Peyer's patch (tissue), 4 donors: ENCODE data around the gene SYN1. TPM values are rescaled to one million over a fixed set of nuclear protein-coding genes. Genes with fewer than 3 reads are reported as not detected.

Source experiments
- DNase-seq, 3 donors: peaks; one replicate each; pipeline ENCODE4 v3.0.0-alpha.2; 2017 to 2019
- H3K27ac ChIP-seq, 4 donors: fragments of 200-600 bp; sonication (generic); one replicate each; pipeline ENCODE4 v1.5.1; 2016 to 2019
- H3K27me3 ChIP-seq, 2 donors: fragments of 200-600 bp; sonication (generic); one replicate each; pipeline ENCODE4 v1.5.1; 2019
- H3K36me3 ChIP-seq, 3 donors: fragments of 200-600 bp; sonication (generic); one replicate each; pipeline ENCODE4 v1.5.1; 2016 to 2019
- H3K4me1 ChIP-seq, 4 donors: fragments of 200-600 bp; sonication (generic); one replicate each; pipeline ENCODE4 v1.5.1; 2016 to 2019
- H3K4me3 ChIP-seq, 4 donors: fragments of 200-600 bp; sonication (generic); 1 replicate in 3 of 4; 2 replicates in 1 of 4; pipeline ENCODE4 v1.5.1; 2016 to 2019; ENCODE audit warnings: mild to moderate bottlenecking in 1 of 4
- H3K9me3 ChIP-seq, 4 donors: fragments of 200-600 bp; sonication (generic); one replicate each; pipeline ENCODE4 v1.5.1; 2016 to 2019; ENCODE audit warnings: mild to moderate bottlenecking in 1 of 4
- POLR2A ChIP-seq, 2 donors: fragments of 450-650 bp; IDR thresholded peaks; one replicate each; pipeline ENCODE4 v1.5.1; 2017; ENCODE audit warnings: antibody characterized with exemption in 2 of 2, mild to moderate bottlenecking in 2 of 2, moderate library complexity in 2 of 2
- total RNA-seq, 4 donors: library from RNA; depleted of rRNA; stranded (reverse); fragments of >200 nt; gene quantifications; one replicate each; pipeline ENCODE4 v1.1.0, GENCODE V29; 2016
- TF ChIP-seq, protein P1 (sequence below), 6 experiments: fragments of 450-650 bp in 4 of 6; fragments of 200-600 bp in 2 of 6; sonication (generic) in 1 of 6; IDR thresholded peaks; one replicate each; pipeline ENCODE4 v1.5.1; 2017 to 2019; ENCODE audit warnings: antibody characterized with exemption in 6 of 6, mild to moderate bottlenecking in 3 of 6, moderate library complexity in 1 of 6

SYN1 gene
- total RNA-seq, 4 donors from 2014 or later: 0.67 TPM; not detected in 3

DNA sequence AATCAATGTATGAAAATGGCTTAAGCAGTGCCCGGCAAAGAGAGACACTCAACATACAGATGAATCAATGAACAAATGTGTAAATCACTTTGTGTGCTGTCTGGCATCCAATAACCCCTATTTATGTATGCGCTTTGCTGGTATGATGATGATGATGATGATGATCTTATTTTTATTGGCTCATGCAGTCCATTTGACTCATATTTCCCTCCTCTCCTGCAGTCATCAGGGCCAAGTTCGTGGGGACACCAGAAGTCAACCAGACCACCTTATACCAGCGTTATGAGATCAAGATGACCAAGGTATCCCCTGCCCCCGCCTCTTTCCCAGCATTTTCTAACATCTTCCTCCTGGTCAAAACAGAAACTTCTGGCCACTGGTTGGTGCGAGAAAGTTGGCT is 34.9 kb downstream of the SYN1 start:
- Histone ChIP-seq H3K4me3 (no peak overlapping the region), H3K27me3 (no peaks in the 10 kb centered on the region), H3K36me3 (no peaks in the 10 kb centered on the region), H3K9me3 (no peaks in the 10 kb centered on the region), H3K4me1 (no peaks in the 10 kb centered on the region), H3K27ac (no peak overlapping the region)
- TF ChIP-seq, protein P1, sequence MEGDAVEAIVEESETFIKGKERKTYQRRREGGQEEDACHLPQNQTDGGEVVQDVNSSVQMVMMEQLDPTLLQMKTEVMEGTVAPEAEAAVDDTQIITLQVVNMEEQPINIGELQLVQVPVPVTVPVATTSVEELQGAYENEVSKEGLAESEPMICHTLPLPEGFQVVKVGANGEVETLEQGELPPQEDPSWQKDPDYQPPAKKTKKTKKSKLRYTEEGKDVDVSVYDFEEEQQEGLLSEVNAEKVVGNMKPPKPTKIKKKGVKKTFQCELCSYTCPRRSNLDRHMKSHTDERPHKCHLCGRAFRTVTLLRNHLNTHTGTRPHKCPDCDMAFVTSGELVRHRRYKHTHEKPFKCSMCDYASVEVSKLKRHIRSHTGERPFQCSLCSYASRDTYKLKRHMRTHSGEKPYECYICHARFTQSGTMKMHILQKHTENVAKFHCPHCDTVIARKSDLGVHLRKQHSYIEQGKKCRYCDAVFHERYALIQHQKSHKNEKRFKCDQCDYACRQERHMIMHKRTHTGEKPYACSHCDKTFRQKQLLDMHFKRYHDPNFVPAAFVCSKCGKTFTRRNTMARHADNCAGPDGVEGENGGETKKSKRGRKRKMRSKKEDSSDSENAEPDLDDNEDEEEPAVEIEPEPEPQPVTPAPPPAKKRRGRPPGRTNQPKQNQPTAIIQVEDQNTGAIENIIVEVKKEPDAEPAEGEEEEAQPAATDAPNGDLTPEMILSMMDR (IDR thresholded peaks at IDR 0.05): no peak
- no peak for TF ChIP-seq POLR2A (IDR thresholded peaks at IDR 0.05)
- no peak for DNase-seq

DNA sequence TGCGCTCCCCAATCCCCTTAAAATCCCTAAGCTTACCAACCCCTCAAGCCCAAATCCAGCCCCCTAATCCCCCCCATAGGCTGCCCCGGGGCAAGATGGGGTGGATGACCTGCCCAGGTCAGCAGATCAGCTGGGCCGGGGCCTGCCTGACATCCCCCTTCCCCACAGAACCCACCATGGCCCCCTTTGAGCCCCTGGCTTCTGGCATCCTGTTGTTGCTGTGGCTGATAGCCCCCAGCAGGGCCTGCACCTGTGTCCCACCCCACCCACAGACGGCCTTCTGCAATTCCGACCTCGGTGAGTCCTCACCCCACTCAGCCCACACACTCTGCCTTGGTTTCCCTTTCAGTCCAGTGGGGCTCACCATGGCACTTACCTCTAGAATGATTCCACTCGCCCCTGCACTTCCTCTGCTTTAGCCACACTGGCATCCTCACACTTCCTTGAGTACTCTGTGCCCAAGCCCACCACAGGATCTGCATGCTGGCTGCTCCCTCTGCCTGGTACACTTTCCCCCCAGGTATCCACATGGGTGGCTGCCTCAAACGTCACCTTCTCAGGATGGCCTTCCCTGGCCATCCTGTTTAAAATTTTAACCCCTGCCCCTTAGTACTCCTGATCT is 36.3 kb downstream of the SYN1 start:
- H3K36me3 ChIP-seq: no peaks in the 10 kb centered on the region
- no peaks in the 10 kb centered on the region for H3K9me3 ChIP-seq
- peak overlapping the region in 2 of 4 donors; percentile 46 to 81 for H3K27ac ChIP-seq
- H3K4me3 ChIP-seq: peak overlapping the region in 1 of 4 donors; percentile 51
- no peaks in the 10 kb centered on the region for H3K4me1 ChIP-seq
- no peak for DNase-seq
- TF ChIP-seq, protein P1 (IDR thresholded peaks at IDR 0.05): no peak
- TF ChIP-seq POLR2A (IDR thresholded peaks at IDR 0.05): no peak
- H3K27me3 ChIP-seq: no peaks in the 10 kb centered on the region

DNA sequence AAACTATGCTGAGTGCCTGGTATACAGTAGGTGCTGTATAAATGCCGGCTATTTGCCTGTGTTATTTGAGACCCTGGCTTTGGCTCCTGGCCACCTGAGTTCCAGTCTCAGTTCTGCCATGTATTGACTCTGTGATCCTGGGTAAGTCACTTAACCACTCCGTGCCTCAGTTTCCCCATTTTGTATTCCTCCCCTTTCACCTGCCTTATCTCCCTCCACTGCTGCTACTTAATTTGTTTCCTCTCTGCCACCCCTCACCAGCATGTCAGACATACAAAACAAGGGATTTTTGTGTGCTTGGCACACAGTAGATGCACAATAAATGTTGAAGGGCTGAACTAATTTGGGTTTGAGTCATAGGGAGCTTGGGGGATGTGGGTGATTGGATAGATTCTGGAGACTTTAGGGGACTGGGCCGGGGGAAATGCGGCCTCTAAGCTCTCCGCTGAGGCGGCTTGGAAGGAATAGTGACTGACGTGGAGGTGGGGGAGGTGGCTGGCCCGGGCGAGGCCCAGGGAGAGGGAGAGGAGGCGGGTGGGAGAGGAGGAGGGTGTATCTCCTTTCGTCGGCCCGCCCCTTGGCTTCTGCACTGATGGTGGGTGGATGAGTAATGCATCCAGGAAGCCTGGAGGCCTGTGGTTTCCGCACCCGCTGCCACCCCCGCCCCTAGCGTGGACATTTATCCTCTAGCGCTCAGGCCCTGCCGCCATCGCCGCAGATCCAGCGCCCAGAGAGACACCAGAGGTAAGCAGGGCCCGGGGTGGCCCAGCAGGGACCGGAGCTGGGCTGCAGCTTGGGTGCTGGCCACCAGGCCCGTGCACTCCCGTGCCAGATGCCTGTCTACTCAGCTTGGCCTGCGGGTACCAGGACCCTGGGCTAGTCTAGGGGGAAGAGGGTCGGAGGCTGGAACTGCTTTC is 37.7 kb downstream of the SYN1 start, which contains the start of gene TIMP1:
TSS of gene TIMP1 (plus strand) at position 706 of the 917 bp plus-strand sequence. CDS start 980 bp downstream, outside the sequence.
- Histone ChIP-seq H3K27ac (peak within 1 kb of the TSS; percentile 66 to 81 (median 68)), H3K4me1 (no peaks in the 10 kb centered on the region), H3K9me3 (no peaks in the 10 kb centered on the region), H3K36me3 (no peaks in the 10 kb centered on the region), H3K4me3 (peak within 1 kb of the TSS; percentile 17 to 51 (median 31)), H3K27me3 (no peaks in the 10 kb centered on the region)
- peak; percentile 71 to 91 (median 72) for DNase-seq
- TF ChIP-seq POLR2A (IDR thresholded peaks at IDR 0.05): no peak
- TF ChIP-seq, protein P1 (IDR thresholded peaks at IDR 0.05): no peak

DNA sequence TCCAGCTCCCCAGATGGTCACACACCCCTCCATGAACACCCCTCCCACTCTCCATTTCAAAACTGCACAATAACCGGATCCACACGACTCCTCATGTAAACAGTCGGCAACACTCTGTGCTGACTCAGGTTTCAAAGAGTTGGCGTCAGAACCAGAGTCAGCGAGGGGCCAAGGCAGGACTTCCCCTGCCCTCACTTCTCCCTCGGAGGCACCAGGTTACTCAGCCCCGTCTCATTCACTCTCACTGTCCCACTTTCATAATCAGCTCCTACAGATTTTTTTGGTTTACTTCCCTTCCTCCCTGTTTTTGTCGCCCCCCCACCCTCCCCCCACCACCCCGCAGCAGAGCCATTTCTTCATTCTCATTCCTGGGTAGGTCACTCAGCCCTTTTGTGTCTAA is 40.1 kb downstream of the SYN1 start:
- Histone ChIP-seq H3K36me3 (no peaks in the 10 kb centered on the region), H3K4me3 (no peak overlapping the region), H3K9me3 (no peaks in the 10 kb centered on the region), H3K4me1 (no peaks in the 10 kb centered on the region), H3K27me3 (no peaks in the 10 kb centered on the region), H3K27ac (no peak overlapping the region)
- TF ChIP-seq, protein P1 (IDR thresholded peaks at IDR 0.05): no peak
- TF ChIP-seq POLR2A (IDR thresholded peaks at IDR 0.05): no peak
- DNase-seq: no peak

DNA sequence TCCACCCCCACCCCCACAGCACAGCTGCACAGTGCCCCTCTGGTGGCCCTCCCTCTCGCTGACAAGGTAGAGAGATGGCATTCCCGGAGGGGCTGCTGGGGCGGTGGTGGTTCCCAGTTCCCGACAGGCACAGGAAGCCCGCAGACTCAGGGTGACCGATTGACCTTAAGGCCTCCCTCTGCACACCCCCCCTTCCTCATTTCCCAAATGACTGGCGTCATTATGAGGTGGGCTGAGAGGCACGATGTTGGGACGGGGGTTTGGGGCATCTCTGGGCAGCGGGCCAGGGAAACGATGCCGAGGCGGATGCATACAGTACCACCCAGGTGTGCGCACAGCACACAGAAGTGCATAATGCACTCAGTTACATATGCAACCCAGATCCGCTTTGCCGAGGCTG is 41.0 kb downstream of the SYN1 start:
- no peak for TF ChIP-seq POLR2A (IDR thresholded peaks at IDR 0.05)
- TF ChIP-seq, protein P1 (IDR thresholded peaks at IDR 0.05): no peak

More for the DNA sequence above, 41.0 kb downstream of the SYN1 start:
- no peaks in the 10 kb centered on the region for H3K27me3 ChIP-seq
- no peaks in the 10 kb centered on the region for H3K9me3 ChIP-seq
- H3K4me1 ChIP-seq: no peaks in the 10 kb centered on the region
- H3K4me3 ChIP-seq: no peak overlapping the region
- DNase-seq: no peak
- H3K36me3 ChIP-seq: no peaks in the 10 kb centered on the region
- no peak overlapping the region for H3K27ac ChIP-seq
